IMR-90 (cell line): ENCODE results near the gene TBCK. TPM values are rescaled to one million over a fixed set of nuclear protein-coding genes. Genes with fewer than 3 reads are reported as not detected.
"Not testable (repeated sequence)": the region's sequence is repeated elsewhere in the genome, so short reads cannot be mapped to it uniquely, and the experiment has no call there.

Source experiments
- ATAC-seq: fragments of 200-7000 bp; cut with Tn5 transposase; 2 replicates; pipeline ENCODE4 v1.9.1; 2020; ENCODE audit warnings: low read depth, mild to moderate bottlenecking, moderate library complexity
- BruUV-seq: library from RNA; stranded (reverse); fragments of 400-500 nt; replicated peaks from 2 replicates; lab custom pipeline; 2021; lab: Mats Ljungman, UMichigan
- CTCF ChIA-PET: fragments of 300-600 bp; formaldehyde crosslinking; extraction: SDS; loops from one replicate; lab custom pipeline; 2021; ENCODE audit warnings: antibody characterized with exemption; lab: Yijun Ruan, JAX
- POLR2A ChIA-PET: fragments of 300-600 bp; sonication (Branson Sonifier 250); formaldehyde crosslinking; loops from one replicate; lab custom pipeline; 2022; ENCODE audit warnings: antibody characterized with exemption; ENCODE audit not compliant: unreplicated experiment; lab: Charles Lee
- DNase-seq: peaks from one replicate; pipeline ENCODE4 v3.0.0; 2013
- H2AFZ ChIP-seq: replicated peaks from 2 replicates; pipeline ENCODE3; 2013; ENCODE audit warnings: low read length, mild to moderate bottlenecking; ENCODE audit not compliant: poor library complexity
- H2AK5ac ChIP-seq: 2 replicates; pipeline ENCODE4 v1.6.1; 2013; ENCODE audit warnings: low read depth, low read length, inconsistent platforms
- H2AK9ac ChIP-seq: replicated peaks from 2 replicates; pipeline ENCODE3; 2013; ENCODE audit warnings: mild to moderate bottlenecking, low read depth, low read length, moderate library complexity; ENCODE audit not compliant: poor library complexity
- H2BK120ac ChIP-seq: 2 replicates; pipeline ENCODE4 v1.6.1; 2013; ENCODE audit warnings: low read depth, low read length, inconsistent platforms
- H2BK15ac ChIP-seq: 3 replicates; pipeline ENCODE4 v1.6.1; 2013; ENCODE audit warnings: low read depth, low read length, inconsistent platforms
- H2BK20ac ChIP-seq: 2 replicates; pipeline ENCODE4 v1.6.1; 2013; ENCODE audit warnings: low read depth, mild to moderate bottlenecking, inconsistent platforms, low read length, moderate library complexity
- H2BK5ac ChIP-seq: 2 replicates; pipeline ENCODE4 v1.6.1; 2013; ENCODE audit warnings: mild to moderate bottlenecking, low read depth, low read length, inconsistent platforms; ENCODE audit not compliant: poor library complexity, severe bottlenecking
- H3K14ac ChIP-seq: replicated peaks from 2 replicates; pipeline ENCODE4 v1.6.1; 2013; ENCODE audit warnings: low read depth, low read length, inconsistent platforms
- H3K18ac ChIP-seq: 2 replicates; pipeline ENCODE4 v1.6.1; 2013; ENCODE audit warnings: low read depth, low read length, control low read depth
- H3K23ac ChIP-seq: 2 replicates; pipeline ENCODE4 v1.6.1; 2013; ENCODE audit warnings: low read depth, low read length, inconsistent platforms
- H3K27ac ChIP-seq: 2 replicates; pipeline ENCODE4 v1.5.1; 2013; ENCODE audit warnings: mild to moderate bottlenecking, control low read depth, low read length; ENCODE audit not compliant: insufficient read depth
- H3K27me3 ChIP-seq: 2 replicates; pipeline ENCODE4 v1.6.1; 2013; ENCODE audit warnings: low read length; ENCODE audit not compliant: control insufficient read depth, insufficient read depth
- H3K36me3 ChIP-seq: 2 replicates; pipeline ENCODE4 v1.6.1; 2013; ENCODE audit warnings: low read length, mixed read lengths; ENCODE audit not compliant: control insufficient read depth, insufficient read depth
- H3K4ac ChIP-seq: 2 replicates; pipeline ENCODE4 v1.6.1; 2013; ENCODE audit warnings: low read depth, low read length, inconsistent platforms
- H3K4me1 ChIP-seq: 2 replicates; pipeline ENCODE4 v1.6.1; 2013; ENCODE audit warnings: low read length, mixed read lengths; ENCODE audit not compliant: control insufficient read depth, insufficient read depth
- H3K4me2 ChIP-seq: 2 replicates; pipeline ENCODE4 v1.6.1; 2013; ENCODE audit warnings: low read depth, mild to moderate bottlenecking, control low read depth, low read length, moderate library complexity
- H3K4me3 ChIP-seq: 2 replicates; pipeline ENCODE4 v1.5.1; 2013; ENCODE audit warnings: low read depth, mild to moderate bottlenecking, control low read depth, low read length, moderate library complexity; ENCODE audit not compliant: insufficient read depth
- H3K56ac ChIP-seq: 2 replicates; pipeline ENCODE4 v1.6.1; 2013; ENCODE audit warnings: low read length, inconsistent platforms; ENCODE audit not compliant: insufficient read depth; ENCODE audit errors: extremely low read depth
- H3K79me1 ChIP-seq, 2 experiments: 2 replicates each; pipeline ENCODE4 v1.6.1; 2013; ENCODE audit warnings: low read length in 2 of 2, inconsistent platforms in 1 of 2, low read depth in 1 of 2
- H3K9ac ChIP-seq: 2 replicates; pipeline ENCODE4 v1.6.1; 2013; ENCODE audit warnings: low read depth, low read length, control low read depth
- H3K9me1 ChIP-seq: 2 replicates; pipeline ENCODE4 v1.6.1; 2013; ENCODE audit warnings: low read length, inconsistent platforms; ENCODE audit not compliant: insufficient read depth
- H3K9me3 ChIP-seq: 2 replicates; pipeline ENCODE4 v1.6.1; 2013; ENCODE audit warnings: low read length; ENCODE audit not compliant: control insufficient read depth, insufficient read depth
- H4K20me1 ChIP-seq: 2 replicates; pipeline ENCODE4 v1.6.1; 2013; ENCODE audit warnings: low read length, inconsistent platforms; ENCODE audit not compliant: insufficient read depth
- H4K5ac ChIP-seq: 2 replicates; pipeline ENCODE4 v1.6.1; 2013; ENCODE audit warnings: mild to moderate bottlenecking, low read depth, low read length, control low read depth
- H4K8ac ChIP-seq, 2 experiments: 2 replicates each; pipeline ENCODE4 v1.6.1; 2013; ENCODE audit warnings: low read depth in 2 of 2, low read length in 2 of 2, control low read depth in 1 of 2, inconsistent platforms in 1 of 2
- H4K91ac ChIP-seq: 2 replicates; pipeline ENCODE4 v1.6.1; 2013; ENCODE audit warnings: low read depth, low read length, inconsistent platforms; ENCODE audit not compliant: insufficient read depth
- WGBS, 2 experiments: methylation state at CpG; one replicate each; pipeline versions ENCODE4 v1.1.5 to v1.1.7; 2013; ENCODE audit warnings: missing lambda C conversion rate in 2 of 2; ENCODE audit not compliant: insufficient read length in 1 of 2; ENCODE audit errors: extremely low coverage in 2 of 2; 5-methylcytosine and 5-hydroxymethylcytosine counted together
- dilution Hi-C: fragments of 300-500 bp; cut with HindIII; formaldehyde crosslinking; loops from one replicate; pipeline ENCODE4 v1.14.3; 2018; ENCODE audit warnings: low sequenced_read_pairs; ENCODE audit not compliant: unreplicated experiment
- in situ Hi-C: fragments of 300-500 bp; cut with MboI; formaldehyde crosslinking; loops from 3 replicates; pipeline ENCODE4 v1.14.3; 2019; ENCODE audit warnings: low sequenced_read_pairs, inconsistent platforms, mixed read lengths
- intact Hi-C: fragments of 100-400 bp; cut with micrococcal nuclease; formaldehyde crosslinking; loops from 2 replicates; pipeline ENCODE4 v1.10.0; 2022
- polyA plus RNA-seq, 3 experiments: library from polyadenylated mRNA; depleted of rRNA; stranded (reverse); fragments of >200 nt; gene quantifications; 2 replicates each; pipeline ENCODE4 v1.2.3, GENCODE V29; 2012; ENCODE audit warnings: low replicate concordance in 1 of 3
- total RNA-seq: library from RNA; depleted of rRNA; stranded (reverse); fragments of >200 nt; gene quantifications from 2 replicates; pipeline ENCODE4 v1.2.3, GENCODE V29; 2012

TBCK gene
- total and polyA plus RNA-seq, 2 of the 4 experiments (the other 2 are of a cell fraction) = 10.7 to 29.9 TPM

- H3K9ac ChIP-seq, H4K91ac ChIP-seq, DNase-seq, H3K79me1 ChIP-seq, H4K8ac ChIP-seq, H2AFZ ChIP-seq, H2AK9ac ChIP-seq, H4K20me1 ChIP-seq, H3K23ac ChIP-seq, ATAC-seq, H3K4ac ChIP-seq, CTCF ChIA-PET, H3K27me3 ChIP-seq, H2BK5ac ChIP-seq, H4K5ac ChIP-seq, BruUV-seq, POLR2A ChIA-PET, in situ Hi-C loops, H3K9me1 ChIP-seq, H2BK15ac ChIP-seq, H3K14ac ChIP-seq, H2AK5ac ChIP-seq, H3K4me2 ChIP-seq, H2BK20ac ChIP-seq, H3K27ac ChIP-seq, H3K9me3 ChIP-seq, H3K36me3 ChIP-seq, H2BK120ac ChIP-seq, H3K56ac ChIP-seq, H3K4me1 ChIP-seq, dilution Hi-C loops, H3K18ac ChIP-seq, H3K4me3 ChIP-seq: not testable (repeated sequence)
- WGBS, 2 experiments = no CpG with 5 or more reads among the region's 6 CpGs
- intact Hi-C loops = loop anchor here (10.0 kb wide), 1 partner anchor 1687 kb away; no protein-coding TSS in a partner anchor
Observed at GRCh38 chr4:106321814-106322213, 5.8 kb upstream of the TBCK start.

- H3K36me3 ChIP-seq, H2BK20ac ChIP-seq, H3K18ac ChIP-seq, CTCF ChIA-PET, H3K9ac ChIP-seq, H3K27me3 ChIP-seq, H2AFZ ChIP-seq, H3K56ac ChIP-seq, H4K8ac ChIP-seq, dilution Hi-C loops, H3K9me3 ChIP-seq, H4K5ac ChIP-seq, H2AK5ac ChIP-seq, POLR2A ChIA-PET, H3K4me3 ChIP-seq, ATAC-seq, DNase-seq, H3K23ac ChIP-seq, H2BK120ac ChIP-seq, H3K4ac ChIP-seq, H3K4me2 ChIP-seq, BruUV-seq, H3K9me1 ChIP-seq, H4K20me1 ChIP-seq, H2BK5ac ChIP-seq, H4K91ac ChIP-seq, H2BK15ac ChIP-seq, H3K14ac ChIP-seq, H3K4me1 ChIP-seq, in situ Hi-C loops, H2AK9ac ChIP-seq, H3K27ac ChIP-seq: not testable (repeated sequence)
- peaks cover 12% of the 10 kb centered on the region in 2 experiments; a peak in 2 of 4 replicates for H3K79me1 ChIP-seq
- WGBS, 2 experiments = 94% methylated on average over 7 of the region's 34 CpGs; no CpG with 5 or more reads in 1 of the 2 experiments
- intact Hi-C loops = loop anchor here (10.0 kb wide), 1 partner anchor 1686 kb away; no protein-coding TSS in a partner anchor
Observed at GRCh38 chr4:106321168-106321567, 5.2 kb upstream of the TBCK start.
